Measurements from ENCODE around the gene SEMA3D.

DNA sequence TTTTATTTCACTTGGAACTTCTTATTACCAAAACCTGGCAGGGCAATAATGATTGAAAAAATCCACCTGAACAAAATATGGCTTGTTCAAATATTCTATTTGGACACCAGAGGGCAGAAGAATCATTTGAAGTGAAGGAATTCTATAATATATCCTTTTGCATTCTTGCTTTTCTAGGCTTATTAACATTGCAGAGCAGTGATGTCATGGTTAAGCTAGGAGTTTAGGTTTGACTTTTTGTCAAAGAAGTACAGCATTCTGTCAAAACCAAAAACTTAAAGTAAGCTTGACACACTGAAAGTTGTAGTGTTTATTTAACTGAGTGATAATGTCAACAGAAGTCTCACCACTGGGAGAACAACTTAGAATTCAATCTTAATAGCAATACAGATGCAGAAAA lies 156.0 kb downstream of the SEMA3D start:
- TF ChIP-seq, protein P1, sequence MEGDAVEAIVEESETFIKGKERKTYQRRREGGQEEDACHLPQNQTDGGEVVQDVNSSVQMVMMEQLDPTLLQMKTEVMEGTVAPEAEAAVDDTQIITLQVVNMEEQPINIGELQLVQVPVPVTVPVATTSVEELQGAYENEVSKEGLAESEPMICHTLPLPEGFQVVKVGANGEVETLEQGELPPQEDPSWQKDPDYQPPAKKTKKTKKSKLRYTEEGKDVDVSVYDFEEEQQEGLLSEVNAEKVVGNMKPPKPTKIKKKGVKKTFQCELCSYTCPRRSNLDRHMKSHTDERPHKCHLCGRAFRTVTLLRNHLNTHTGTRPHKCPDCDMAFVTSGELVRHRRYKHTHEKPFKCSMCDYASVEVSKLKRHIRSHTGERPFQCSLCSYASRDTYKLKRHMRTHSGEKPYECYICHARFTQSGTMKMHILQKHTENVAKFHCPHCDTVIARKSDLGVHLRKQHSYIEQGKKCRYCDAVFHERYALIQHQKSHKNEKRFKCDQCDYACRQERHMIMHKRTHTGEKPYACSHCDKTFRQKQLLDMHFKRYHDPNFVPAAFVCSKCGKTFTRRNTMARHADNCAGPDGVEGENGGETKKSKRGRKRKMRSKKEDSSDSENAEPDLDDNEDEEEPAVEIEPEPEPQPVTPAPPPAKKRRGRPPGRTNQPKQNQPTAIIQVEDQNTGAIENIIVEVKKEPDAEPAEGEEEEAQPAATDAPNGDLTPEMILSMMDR (IDR thresholded peaks at IDR 0.05; ENCODE audit: insufficient read depth, low read depth, low read length), result peak; percentile 45
- no peak for TF ChIP-seq EZH2 (IDR thresholded peaks at IDR 0.05; ENCODE audit: insufficient read depth, low read length)
